HFF-Myc (cell line): Measurements from ENCODE around the gene ZMAT5.
A peak's percentile ranks its signal among the peaks of the same experiment; 100 is the strongest.

Source experiments
- DNase-seq: peaks from one replicate; pipeline ENCODE4 v3.0.0-alpha.2; 2011; ENCODE audit warnings: low read depth; ENCODE audit errors: extremely low read depth
- H3K4me3 ChIP-seq: replicated peaks from 2 replicates; pipeline ENCODE4 v1.5.1; 2011; ENCODE audit warnings: low read depth, mild to moderate bottlenecking, control low read depth, low read length
- TF ChIP-seq, protein P1 (sequence below): IDR thresholded peaks from 2 replicates; pipeline ENCODE4 v1.5.1; 2012; ENCODE audit warnings: mild to moderate bottlenecking, low read depth, low read length, control low read depth; ENCODE audit errors: missing control alignments

The ZMAT5 gene

GRCh38 chr22:29732883-29733282 is 33.9 kb downstream of the ZMAT5 start:
- TF ChIP-seq, protein P1, sequence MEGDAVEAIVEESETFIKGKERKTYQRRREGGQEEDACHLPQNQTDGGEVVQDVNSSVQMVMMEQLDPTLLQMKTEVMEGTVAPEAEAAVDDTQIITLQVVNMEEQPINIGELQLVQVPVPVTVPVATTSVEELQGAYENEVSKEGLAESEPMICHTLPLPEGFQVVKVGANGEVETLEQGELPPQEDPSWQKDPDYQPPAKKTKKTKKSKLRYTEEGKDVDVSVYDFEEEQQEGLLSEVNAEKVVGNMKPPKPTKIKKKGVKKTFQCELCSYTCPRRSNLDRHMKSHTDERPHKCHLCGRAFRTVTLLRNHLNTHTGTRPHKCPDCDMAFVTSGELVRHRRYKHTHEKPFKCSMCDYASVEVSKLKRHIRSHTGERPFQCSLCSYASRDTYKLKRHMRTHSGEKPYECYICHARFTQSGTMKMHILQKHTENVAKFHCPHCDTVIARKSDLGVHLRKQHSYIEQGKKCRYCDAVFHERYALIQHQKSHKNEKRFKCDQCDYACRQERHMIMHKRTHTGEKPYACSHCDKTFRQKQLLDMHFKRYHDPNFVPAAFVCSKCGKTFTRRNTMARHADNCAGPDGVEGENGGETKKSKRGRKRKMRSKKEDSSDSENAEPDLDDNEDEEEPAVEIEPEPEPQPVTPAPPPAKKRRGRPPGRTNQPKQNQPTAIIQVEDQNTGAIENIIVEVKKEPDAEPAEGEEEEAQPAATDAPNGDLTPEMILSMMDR: no peak
- DNase-seq: no peak

DNA sequence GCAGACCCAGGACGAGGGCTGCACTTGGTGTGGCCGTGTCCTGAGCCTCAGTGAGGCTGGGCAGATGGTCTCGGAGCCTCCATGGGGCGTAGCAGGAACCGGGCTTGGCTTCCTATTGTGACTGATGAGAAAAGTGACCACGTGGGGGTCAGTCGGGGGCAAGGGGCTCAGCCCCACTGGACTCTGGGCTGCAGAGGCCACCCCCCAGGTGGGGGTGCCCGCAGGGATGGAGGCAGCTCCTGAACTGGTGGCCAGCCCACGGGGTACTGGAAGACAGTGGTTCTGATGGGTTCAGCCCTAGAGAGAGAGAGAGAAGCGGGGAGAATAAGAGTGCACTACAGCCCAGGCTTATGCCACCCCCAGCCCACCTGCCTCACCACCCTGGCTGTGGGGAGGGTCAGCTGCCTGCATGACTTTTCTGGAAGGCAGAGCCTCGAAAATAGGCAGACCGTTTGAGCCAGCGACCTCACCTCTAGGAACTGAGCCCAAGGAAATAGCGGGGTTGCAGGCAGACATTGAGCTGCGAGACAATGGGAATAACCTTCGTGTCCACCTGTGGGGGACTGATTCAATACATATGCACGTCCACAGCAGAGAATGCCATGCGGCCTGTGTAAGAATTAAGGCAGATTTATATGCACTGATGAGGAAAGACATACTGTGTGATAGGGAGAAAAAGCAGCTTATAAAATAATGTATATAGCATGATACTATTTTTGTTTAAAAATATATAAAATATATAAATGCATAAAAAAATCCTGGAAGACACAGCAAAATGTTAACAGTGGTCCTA is 35.6 kb downstream of the ZMAT5 start:
- no peak for DNase-seq
- TF ChIP-seq, protein P1: no peak
- no peak overlapping the region for H3K4me3 ChIP-seq

More at GRCh38 chr22:29732883-29733282, 33.9 kb downstream of the ZMAT5 start:
- H3K4me3 ChIP-seq: no peak overlapping the region

DNA sequence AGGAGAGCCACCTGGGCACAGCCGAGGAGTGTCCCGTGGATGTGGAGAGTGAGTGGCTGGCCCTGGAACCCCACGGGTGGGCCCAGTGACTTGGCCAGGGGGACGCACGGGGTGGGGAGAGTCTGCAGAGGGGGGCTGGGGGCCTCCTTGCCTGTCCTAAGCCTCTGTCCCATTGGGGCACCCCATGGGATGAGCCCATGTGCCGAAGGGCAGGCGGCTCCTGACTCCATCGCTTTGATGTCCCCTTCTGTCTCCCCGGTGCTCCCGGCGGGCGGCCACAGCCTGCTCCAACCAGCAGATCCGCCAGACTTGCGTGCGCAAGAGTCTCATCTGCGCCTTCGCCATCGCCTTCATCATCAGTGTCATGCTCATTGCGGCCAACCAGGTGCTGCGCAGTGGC is 37.6 kb downstream of the ZMAT5 start:
- no peak for DNase-seq
- TF ChIP-seq, protein P1: no peak
- no peak overlapping the region for H3K4me3 ChIP-seq

- H3K4me3 ChIP-seq: no peak overlapping the region
- DNase-seq: no peak
- TF ChIP-seq, protein P1: peak; percentile 39
These were observed 39.7 kb downstream of the ZMAT5 start for GRCh38 chr22:29727131-29727523.

- no peak overlapping the region for H3K4me3 ChIP-seq
- TF ChIP-seq, protein P1: no peak
- no peak for DNase-seq
These were observed 40.2 kb downstream of the ZMAT5 start for GRCh38 chr22:29726512-29727130.

DNA sequence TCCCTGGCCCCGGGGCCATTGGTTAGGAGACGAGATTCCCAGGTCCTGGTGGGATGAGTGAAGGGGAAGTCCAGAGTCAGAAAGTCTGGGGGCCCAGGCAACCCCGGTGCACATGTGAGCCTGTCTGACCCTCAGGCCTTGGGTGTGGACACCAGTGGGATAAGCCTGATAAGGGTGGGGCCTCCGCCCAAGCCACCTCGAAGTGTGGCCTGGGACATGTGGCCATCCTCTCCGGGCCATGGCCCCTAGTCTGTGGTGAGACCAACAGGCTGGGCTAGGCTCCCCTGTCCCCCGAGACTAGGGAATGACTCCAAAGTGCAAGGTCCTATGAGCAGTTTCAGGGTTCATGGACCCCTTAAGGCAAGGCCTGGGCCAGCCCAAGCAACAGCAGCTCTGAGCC is 40.7 kb downstream of the ZMAT5 start:
- TF ChIP-seq, protein P1: no peak
- no peak for DNase-seq
- H3K4me3 ChIP-seq: no peak overlapping the region
